ENCODE measurements around the gene MRPL36.

MRPL36 gene

DNA sequence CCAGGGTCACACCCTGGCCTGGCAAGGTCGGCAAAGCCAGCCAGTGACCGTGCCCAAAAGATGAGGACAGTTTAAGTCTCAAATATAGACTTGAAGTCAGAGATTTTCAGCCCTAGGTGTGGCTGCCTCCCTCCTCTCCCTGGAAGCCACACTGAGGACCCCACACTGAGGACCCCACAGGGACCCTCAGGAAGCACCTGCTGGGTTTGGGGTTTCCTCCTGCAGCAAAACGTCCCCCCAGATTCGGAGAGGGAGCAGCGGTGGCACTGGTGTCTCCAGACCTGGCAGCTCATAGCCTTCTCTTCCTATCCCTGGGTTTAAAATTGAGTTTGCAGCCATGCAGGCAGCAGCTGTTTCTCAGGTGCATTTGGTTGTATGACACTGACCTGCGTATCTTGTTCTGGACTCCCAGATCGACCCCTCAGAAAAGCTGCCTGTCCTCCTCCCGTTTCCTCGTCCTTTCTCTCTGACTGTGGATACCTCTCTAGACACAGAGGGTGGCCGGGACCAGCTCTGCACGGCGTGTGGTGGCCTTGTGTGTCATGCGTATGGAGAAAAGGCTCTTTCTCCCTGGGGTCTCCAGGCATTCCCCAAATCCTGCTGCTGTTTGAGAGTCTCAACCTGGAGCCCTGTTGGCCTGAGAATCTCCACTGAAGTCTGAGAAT is 36.6 kb downstream of the MRPL36 start:
- DNase-seq, result no peak

DNA sequence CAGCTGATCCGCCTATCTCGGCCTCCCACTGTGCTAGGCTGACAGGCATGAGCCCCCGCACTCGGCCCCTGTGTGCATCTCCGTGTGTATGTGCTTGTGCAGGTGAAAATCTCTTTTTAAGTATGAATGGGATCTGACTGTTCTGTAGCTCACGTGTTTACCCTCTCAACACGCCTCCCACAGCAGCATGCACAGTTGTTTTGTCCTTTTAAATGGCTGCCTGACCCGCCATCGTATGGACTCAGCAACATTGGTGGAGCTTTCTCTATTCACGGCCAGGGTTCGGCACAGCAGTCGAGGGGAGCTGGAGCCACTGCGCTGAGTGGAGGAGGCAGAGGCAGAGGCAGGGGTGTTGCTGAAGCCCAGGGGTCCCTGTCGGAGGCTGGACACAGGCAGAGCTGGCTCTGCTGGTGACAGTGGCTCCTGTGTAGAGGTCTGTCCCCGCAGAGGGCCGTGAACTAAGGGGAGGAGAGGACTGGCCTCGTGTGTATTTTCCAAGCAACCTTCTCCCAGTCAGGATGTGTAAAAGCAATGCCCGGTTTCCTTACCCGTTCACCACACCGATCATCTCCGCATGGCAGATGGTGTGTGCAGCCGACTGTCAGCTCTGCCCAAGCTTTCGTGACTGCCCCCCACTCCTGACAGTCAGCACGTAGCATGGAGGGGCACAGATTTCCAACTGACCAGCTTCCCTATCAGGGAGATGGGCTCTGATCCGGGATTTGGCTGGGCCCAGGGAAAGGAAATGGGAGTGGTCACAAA is 37.3 kb downstream of the MRPL36 start:
- no peak for DNase-seq

DNA sequence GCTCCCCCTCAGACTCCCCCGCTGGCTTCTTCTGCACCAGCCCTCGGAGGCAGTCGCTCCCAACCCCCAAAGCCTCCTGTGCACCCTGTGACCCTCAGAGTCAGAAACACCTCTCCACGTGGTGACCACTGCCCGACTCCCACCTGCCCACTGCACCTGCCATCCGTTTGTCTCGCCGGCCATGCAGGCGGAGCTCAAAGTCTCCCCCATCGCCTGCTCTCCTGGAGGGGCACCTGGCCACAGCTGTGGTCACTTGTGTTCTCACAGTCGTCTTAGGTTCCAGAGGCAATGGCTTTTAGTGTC is 38.2 kb downstream of the MRPL36 start:
- DNase-seq, result no peak

DNA sequence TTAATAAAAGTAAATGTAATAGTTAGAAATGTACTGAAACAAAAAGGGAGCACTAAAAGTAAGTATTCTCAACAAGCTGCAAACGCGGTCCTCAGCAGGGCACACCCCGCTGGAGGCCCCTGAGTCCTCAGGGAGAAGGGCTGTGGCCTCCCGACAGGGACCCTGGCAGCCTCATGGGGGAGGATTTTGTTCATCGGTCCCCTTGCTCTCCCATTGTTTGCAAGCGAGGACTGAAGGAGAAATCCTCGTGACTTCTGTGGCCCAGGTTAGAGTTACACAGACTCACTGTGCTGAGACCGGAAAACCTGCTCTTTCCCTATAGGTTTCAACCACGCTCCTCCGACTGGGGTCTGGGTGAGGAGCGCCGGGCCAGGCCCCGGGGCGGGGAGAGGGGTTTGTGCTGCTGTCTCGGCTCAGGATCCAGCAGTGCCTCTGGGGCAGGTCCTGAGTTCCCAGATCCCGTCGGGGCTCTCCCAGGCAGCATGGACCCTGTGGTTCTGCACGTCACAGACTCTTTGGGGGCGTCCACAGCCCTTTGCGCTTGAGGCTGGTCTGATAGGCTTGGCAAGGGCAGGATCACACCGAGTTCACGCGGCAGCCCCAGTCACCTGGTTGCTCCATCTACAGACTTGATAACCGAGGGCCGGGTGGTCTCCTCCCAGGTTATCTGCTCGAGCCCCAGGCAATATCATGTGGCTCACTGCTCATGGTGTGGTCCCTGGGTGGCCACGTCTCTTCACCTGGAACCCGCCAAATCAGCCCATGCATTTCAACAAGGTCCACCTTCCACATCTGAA is 38.8 kb downstream of the MRPL36 start:
- no peak for DNase-seq

DNA sequence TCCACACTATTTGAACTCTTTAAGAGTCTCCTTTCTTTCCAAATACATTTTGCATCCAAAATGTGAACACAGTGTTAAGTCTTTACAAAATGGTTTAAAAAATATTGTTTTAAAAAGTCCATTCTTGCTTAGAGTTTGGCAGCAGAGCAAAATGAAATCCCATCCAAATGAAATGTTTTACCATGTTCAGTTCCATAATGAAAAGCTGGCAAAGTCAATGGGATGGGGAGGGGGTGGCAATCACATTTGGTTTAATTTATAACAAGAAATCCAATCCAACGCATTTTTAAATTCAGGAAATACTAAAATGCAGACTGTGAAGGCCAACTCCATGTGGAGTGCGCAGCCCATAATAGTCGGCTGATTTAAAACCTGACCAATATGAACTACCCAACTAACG is 39.4 kb downstream of the MRPL36 start:
- no peak for DNase-seq

DNA sequence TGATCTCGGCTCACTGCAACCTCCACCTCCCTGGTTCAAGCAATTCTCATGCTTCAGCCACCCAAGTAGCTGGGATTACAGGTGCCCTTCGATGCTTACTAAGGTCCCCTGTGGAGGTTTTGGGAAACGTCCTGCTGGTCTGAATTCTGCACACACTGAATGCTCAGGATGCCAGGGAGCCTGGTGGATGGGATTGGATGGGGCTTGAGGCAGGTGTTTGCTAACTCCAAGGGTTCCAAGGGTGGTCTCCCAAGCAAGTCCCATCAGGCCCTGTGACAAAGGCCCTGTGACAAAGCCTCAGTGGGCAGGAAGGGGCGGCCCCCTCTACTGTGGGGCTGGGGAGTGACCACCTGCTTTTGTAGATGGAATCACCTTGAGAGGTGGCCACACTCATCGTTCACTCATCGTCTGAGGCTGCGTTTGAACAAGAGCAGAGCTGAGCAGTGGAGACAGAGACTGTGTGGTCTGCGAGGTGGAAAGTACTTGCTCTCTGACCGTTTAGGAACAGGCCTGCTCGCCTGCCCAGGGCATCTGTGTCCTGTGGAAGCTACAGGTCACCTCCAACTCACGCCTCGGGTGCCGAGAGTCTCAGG is 40.2 kb downstream of the MRPL36 start:
- no peak for DNase-seq

DNA sequence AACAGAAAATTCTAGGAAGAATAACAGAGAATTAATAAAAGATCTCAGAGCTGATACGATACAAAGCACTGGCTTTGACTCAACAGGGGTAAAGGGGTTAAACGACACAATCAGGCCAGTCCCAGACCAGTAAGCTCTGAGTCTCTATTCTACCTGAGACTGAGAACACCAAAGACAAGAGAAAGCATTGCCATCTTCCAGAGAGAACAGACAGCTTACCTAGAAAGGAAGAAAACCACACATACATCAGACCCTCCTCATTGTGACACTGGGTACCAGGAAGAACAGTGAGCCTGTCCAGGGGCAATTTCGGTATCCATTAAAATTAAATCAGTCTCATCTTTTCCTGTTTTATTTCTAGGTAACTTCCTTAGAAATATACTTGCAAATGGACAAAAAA is 41.1 kb downstream of the MRPL36 start:
- no peak for DNase-seq

DNA sequence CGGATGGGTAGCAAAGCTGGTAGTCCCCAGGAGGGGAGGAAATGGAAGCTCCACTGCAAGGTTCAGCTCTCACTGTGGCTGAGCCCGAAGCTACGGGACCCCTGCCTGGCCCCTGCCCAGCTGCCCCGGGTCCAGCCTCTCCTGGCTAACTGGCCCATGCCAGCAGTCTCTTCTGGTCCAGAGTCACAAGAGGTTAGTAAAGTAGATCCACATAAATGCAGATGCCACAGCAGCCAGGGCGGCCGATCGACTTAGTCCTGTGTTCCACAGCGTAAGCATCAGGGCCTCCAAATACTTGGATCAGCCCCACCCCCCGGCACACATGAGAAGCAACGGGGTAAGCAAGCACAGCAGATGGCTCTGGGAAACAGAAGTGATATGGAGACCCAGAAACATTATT is 42.1 kb downstream of the MRPL36 start:
- DNase-seq, result no peak

DNA sequence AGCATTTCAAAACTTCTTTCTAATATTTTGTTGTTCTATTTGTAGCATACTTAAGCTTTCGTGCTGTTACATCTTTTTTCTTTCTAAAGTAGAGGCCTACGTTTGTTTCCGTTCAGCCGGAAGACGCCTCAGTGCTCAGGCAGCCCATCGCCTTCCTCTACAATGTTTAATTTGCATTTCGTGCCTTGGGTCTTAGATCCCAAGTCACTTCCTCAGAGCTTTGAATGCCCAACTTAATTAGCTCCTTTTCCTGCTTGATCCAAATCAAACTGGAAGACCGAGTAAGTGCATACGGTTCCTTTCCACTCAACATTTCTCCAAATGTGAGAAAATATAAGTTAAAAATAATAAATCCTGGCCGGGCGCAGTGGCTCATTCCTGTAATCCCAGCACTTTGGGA is 43.2 kb downstream of the MRPL36 start:
- no peak for DNase-seq

DNA sequence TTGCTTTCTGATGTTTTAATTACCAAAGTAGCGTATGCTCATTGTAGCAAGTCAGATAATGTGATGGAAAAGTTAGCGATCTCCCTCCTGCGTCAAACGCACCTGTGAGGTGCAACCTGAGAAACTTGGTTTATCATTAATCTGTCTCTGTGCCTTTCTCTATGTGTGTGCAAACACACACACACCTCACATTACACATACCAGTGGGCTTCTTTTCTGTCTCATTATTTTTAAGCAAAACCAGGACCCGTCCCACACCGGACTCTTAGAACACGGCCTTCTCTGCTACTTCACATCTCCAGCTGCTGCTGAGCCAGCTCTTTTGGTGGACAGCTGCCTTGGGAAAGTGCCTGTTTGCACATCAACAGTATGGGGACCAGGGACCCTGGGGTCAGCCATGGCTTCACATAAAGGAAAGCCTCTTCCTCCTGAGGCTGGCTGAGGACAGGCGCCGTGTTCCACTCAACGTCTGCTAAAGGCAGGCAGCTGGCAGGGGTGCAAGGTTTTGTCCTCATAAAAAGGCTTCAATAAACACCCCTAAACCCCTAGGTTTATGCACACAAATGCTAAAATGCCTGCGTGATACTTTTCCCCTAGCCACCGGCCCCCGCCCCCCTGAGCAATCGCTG is 44.2 kb downstream of the MRPL36 start:
- no peak for DNase-seq

DNA sequence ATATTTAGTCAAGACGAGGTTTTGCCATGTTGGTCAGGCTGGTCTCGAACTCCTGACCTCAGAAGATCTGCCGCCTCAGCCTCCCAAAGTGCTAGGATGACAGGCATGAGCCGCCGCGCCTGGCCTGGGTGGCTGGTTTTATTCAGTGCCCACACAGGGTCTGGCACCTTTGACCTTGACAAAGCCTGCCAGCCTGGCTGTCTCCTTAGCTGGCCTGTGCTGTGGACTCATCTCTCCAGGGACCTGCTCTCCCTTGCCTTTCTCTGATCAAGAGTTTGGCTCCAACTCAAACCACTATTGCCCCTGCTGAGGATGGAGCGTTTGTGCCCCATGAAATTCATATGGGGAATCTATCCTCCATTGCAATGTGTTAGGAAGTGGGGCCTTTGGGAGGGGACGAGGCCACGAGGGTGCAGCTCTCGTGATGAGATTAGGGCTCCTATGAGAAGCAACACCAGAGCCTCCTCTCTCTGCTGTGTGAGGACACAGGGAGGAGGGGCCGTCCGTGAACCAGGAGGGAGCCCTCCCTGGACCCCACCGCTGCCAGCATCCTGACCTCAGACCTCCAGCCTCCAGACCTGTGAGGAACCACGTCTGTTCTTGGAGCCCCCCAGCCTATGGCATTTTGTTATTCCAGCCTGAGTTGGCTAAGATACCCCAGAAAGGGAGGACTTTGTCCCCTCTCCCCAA is 45.0 kb downstream of the MRPL36 start:
- DNase-seq, result no peak

DNA sequence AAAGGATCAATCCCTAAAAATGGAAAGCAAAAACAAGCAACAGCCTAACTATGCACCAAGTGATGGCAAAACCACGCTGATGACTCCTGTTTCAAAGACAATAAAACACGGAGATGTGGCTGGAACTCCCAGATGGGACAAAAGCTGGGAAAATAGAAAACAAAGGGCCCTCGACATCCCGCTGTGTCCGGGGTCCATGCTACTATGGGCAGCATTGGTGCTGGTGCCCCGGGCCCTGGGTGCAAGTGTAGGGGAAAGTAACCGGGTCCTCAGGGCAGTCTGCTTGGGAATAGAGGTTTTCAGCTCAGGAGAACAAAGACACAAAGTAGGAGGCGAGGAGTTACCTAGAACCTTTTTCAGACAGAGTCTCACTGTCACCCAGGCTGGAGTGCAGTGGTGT is 46.1 kb downstream of the MRPL36 start:
- DNase-seq, result no peak

DNA sequence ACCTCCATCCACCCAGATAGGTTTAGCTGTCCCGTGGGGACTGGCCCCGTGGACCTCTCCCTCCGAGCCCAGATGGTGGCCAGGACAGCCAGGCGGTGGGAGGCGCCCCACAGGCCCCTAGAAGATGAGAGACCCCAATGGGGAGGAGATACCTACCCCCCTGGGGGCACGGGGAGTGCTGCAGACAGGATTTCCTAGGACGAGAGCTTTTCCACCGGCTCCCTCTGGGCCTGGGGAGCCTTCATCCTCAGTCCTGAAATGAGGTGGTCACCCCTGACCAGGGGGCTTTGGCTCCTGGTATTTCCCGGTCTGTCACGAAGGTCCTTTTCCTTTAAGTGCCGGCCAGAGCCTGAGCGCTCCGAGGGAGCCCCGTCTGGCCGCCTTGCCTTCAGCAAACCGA is 46.8 kb downstream of the MRPL36 start:
- DNase-seq, result no peak

DNA sequence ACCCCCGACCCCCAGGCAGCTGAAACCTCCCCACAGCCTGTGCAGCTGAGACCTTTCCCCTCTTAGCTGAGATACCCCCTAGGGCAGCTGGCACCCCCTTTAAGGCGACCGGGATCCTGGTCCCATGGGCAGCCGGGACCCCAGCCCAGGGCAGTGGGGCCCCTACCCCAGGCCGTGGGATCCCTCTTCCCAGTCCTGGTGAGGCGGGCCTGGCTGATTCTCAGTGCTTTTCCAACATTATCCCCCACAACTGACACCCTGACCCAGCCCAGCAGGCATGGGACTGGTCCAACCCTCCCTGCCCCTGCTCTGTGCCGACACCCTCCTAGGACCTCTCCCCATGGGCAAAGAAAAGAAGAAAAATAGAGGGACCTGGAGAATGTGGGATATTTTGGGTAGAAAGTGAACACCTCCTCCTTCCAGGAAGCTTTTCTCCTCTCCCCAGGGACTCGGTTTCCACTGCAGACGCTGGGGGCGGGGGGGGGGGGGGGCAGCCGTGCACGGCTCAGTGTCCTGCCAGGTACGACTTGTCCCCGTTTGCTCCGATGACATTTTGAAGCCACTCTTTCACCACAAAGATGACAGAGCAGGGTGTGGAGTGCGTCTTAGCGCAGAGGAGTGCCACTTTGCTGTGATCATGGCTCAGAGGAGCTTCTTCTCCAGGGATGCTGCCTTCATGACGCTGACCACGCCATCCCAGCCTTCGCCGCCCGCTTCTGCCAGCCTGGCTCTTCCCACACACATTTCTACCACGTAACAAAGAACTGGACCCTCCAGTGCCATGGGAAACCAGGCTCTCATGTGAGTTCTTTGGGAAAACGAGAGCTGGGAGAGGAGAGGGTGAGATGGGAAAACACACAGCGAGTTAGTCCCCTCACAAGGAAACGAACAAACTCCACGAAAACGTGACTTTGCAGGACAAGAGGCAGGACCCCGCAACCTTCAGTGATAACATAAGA is 47.5 kb downstream of the MRPL36 start:
- DNase-seq, result no peak

DNA sequence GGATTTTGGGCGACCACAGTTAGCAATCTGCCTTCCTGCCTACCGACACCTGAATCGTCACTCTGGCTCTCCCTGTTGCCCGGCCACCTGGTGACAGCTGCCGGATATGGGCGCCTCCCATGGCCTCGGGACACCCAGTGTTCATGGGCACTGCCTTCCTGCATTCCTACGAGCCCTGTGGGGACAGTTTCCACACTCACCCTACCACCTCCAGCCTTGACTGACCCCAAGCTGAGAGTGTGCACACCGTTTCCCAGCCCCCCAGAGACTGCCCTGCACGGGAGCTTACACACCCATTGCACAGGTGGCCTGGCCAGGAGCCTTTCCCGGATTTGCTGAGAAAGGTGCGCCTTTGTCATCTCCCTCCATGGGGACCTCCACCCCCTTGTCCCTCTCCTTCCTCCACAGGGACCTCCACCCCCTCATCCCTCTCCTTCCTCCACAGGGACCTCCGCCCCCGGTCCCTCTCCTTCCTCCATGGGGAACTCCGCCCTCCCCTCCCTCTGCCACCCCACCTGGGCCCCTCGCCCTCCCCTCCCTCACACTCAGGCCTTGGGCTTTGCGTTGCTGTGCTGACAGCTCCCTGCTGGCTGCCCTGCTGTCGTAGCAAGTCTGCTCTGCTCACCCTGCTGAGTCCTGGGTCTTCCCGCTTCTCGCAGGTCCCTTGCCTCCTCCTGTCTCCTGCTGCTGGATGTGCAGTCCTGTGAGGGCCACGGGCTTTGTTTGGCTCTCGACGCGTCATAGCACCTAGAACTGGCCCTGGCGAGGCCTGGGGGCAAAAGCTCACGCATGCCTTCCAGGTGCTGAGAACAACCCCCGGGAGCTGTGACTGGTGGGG is 48.4 kb downstream of the MRPL36 start:
- no peak for DNase-seq

DNA sequence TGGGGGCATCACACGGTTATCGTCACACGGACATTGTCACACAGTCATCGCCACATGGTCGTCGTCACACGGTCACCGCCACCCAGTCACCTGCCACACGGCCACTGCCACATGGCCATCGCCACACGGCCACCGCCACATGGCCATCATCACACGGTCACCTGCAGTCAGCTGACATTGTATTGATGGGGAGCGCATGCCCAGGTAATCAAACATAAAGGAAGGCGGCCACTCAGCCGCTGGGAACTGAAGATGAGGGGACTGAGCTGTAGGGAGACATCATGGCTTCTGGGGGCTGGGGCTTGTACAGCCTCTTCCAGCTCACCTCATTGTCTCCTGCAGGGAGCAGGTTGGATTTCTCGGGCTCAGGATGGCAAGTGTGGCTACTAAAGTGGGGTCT is 49.2 kb downstream of the MRPL36 start:
- no peak for DNase-seq

DNA sequence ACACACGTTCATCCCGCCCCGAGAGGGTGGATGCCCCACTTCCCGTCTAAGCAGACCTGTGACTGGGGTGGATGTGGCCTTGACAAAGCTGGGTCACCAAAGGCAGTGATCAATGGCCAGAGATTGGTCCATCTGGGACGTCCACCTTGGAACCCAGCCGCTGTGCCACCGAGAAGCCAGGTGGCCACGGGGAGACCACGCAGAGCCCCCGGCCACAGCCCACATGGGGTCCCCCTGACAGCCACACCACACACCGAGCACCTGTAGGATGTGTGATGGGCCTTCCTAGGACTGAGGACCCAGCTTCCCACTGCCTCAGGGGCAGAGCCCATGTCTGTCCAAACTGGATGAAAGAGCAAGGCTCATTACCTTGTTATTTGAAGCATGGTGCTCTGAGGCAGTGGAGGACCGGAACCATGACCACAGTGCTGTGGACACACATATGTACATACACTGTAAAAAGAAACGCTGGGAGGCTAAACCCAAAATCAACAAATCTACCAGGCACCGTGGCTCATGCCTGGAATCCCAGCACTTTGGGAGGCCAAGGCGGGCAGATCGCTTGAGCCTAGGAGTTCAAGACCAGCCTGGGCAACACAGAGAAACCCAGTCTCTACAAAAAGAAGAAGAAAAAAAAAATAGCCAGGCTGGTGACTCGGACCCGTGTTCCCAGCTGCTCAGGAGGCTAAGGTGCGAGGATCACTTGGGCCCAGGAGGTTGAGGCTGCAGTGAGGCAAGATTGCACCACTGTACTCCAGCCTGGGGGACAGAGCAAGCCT is 50.1 kb downstream of the MRPL36 start:
- DNase-seq, result no peak

DNA sequence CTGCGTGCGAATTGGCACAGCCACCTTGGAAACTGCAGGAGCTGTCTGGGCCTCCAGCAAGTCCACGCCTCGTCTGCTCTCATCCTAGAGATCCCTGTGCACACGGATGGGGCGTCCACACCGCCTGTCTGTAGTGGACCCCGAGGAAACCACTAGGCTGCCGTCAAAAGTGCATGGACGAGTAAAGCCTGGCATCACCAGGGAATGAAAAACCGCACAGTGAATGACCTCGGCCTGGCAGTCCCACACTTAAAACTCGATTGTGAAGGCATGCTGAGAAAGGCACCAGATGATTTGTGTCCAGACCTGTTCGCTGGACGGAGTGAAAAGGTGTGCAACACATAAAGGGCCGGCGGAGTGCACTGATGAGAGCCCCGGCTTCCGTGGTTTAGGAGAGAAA is 50.8 kb downstream of the MRPL36 start:
- DNase-seq, result no peak
